ENCODE data around the gene IGFBP5. TPM values are rescaled to one million over a fixed set of nuclear protein-coding genes. Genes with fewer than 3 reads are reported as not detected.

The IGFBP5 gene
- total RNA-seq, 4 donors from 2014 or later, result 313 to 1,402 (median 682) TPM

DNA sequence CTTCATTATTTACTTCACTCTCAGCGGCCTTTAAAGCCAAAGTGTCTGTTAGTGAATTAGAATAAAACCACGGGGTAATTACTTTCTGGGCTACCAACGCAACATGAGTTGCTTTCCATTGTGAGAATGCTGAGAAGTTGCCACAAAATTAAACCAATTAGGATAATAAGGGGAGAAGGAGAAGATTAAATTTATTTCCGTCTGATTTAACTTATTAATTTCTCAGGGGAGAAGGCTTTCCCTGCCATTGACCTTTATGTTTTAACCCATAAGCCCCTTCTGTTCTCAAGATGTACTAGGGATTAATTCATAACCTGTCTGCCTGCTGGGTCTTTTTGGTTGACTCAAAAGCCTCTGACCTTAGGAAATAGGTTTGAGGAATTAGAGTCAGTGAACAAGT, 42.3 kb upstream of the IGFBP5 start:
- H3K27ac ChIP-seq, result peak overlapping the region in 2 of 4 donors; percentile 7 to 82
- no peaks in the 10 kb centered on the region for H3K9me3 ChIP-seq
- H3K36me3 ChIP-seq, result no peaks in the 10 kb centered on the region
- H3K4me3 ChIP-seq, result no peak overlapping the region
- H3K4me1 ChIP-seq, result peaks cover 18 to 77% (median 21%) of the 10 kb centered on the region in 3 donors
- no peak for ATAC-seq
- 79 to 80% methylated on average over 4 of the region's 4 CpGs for WGBS, 2 donors (ENCODE audit: low coverage in 1 of 2)
- TF ChIP-seq EP300 (IDR thresholded peaks at IDR 0.05) (no peak), POLR2A (IDR thresholded peaks at IDR 0.05) (no peak), POLR2AphosphoS5 (IDR thresholded peaks at IDR 0.05) (no peak)
- TF ChIP-seq, protein P1, sequence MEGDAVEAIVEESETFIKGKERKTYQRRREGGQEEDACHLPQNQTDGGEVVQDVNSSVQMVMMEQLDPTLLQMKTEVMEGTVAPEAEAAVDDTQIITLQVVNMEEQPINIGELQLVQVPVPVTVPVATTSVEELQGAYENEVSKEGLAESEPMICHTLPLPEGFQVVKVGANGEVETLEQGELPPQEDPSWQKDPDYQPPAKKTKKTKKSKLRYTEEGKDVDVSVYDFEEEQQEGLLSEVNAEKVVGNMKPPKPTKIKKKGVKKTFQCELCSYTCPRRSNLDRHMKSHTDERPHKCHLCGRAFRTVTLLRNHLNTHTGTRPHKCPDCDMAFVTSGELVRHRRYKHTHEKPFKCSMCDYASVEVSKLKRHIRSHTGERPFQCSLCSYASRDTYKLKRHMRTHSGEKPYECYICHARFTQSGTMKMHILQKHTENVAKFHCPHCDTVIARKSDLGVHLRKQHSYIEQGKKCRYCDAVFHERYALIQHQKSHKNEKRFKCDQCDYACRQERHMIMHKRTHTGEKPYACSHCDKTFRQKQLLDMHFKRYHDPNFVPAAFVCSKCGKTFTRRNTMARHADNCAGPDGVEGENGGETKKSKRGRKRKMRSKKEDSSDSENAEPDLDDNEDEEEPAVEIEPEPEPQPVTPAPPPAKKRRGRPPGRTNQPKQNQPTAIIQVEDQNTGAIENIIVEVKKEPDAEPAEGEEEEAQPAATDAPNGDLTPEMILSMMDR (IDR thresholded peaks at IDR 0.05), result no peak
- no peaks in the 10 kb centered on the region for H3K27me3 ChIP-seq

DNA sequence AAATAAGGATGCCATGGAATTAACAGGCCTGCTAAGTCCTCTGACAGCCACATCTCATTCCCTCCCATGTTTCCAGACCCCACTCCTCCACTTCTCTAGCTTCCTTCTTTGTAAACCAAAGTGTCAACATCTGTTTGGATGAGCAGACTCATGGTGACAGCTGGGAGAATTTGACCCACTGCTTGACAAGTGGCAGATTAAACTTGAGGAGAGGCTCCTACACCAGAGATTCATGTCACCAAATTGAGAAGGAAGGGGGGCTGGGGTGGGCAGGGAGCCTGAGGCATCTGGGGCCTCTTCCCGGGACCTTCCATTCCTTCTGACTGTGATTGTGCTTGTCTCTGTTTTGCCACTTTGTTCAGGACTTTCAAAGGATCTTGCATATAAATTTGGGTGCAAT, 41.0 kb upstream of the IGFBP5 start:
- Histone ChIP-seq H3K4me1 (peaks cover 13 to 68% (median 19%) of the 10 kb centered on the region in 3 donors), H3K36me3 (no peaks in the 10 kb centered on the region), H3K4me3 (no peak overlapping the region), H3K27me3 (no peaks in the 10 kb centered on the region), H3K27ac (peak overlapping the region in 1 of 4 donors; percentile 20), H3K9me3 (no peaks in the 10 kb centered on the region)
- ATAC-seq, result no peak
- 0% methylated on average over 1 of the region's 1 CpG for WGBS, 2 donors (ENCODE audit: low coverage in 1 of 2)
- no peak for TF ChIP-seq POLR2A (IDR thresholded peaks at IDR 0.05)
- no peak for TF ChIP-seq EP300 (IDR thresholded peaks at IDR 0.05)
- TF ChIP-seq, protein P1 (IDR thresholded peaks at IDR 0.05), result no peak
- TF ChIP-seq POLR2AphosphoS5 (IDR thresholded peaks at IDR 0.05), result no peak

DNA sequence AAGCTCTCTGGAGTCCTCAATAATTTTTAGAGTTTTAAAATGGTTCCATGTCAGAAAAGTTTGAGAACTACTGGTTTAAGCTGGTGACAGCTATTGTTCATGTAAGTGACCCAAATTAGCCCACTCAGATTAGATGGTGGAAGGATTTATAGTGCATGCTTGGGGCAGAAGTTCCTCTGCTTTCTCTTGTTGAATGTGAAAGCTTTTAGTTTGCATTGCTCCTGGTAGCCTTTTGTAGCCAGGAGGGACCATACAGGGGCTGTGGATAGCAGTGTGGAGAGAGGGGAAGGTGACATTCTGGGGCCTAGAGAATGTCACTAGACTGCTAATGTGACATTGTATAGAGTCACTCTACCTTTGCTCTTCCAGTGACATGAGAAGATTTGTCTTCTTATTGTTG, 40.3 kb upstream of the IGFBP5 start:
- Histone ChIP-seq H3K4me1 (peaks cover 10 to 61% (median 13%) of the 10 kb centered on the region in 3 donors), H3K36me3 (no peaks in the 10 kb centered on the region), H3K27me3 (no peaks in the 10 kb centered on the region), H3K4me3 (no peak overlapping the region), H3K9me3 (no peaks in the 10 kb centered on the region), H3K27ac (peak overlapping the region in 1 of 4 donors; percentile 20)
- TF ChIP-seq EP300 (IDR thresholded peaks at IDR 0.05), result no peak
- TF ChIP-seq, protein P1 (IDR thresholded peaks at IDR 0.05), result no peak
- TF ChIP-seq POLR2AphosphoS5 (IDR thresholded peaks at IDR 0.05), result no peak
- no peak for TF ChIP-seq POLR2A (IDR thresholded peaks at IDR 0.05)
- ATAC-seq, result no peak

DNA sequence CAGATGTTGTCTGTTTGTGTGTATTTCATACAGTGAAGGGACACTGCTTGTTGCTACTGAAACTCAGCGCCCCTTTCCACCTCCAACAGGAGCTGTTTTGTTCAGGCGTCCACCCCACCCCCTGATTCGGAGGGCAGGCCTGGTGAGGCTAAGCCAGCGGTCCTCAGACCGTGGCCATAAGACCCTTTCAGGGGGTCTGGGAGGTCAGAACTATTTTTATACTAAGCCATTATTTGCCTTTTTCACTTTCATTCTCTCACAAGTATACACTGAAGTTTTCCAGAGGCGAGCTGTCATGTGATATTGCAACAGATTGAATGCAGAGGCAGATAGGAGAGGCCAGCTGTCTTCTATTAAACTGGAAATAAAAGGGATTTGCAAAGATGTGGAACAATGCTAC, 39.7 kb upstream of the IGFBP5 start:
- H3K27ac ChIP-seq, result peak overlapping the region in 3 of 4 donors; percentile 19 to 48 (median 20)
- H3K27me3 ChIP-seq, result no peaks in the 10 kb centered on the region
- peak; percentile 71 for ATAC-seq
- H3K9me3 ChIP-seq, result no peaks in the 10 kb centered on the region
- no peaks in the 10 kb centered on the region for H3K36me3 ChIP-seq
- 43% methylated on average over 6 of the region's 6 CpGs for WGBS, 2 donors (ENCODE audit: low coverage in 1 of 2)
- H3K4me1 ChIP-seq, result peaks cover 8 to 55% (median 8%) of the 10 kb centered on the region in 3 donors
- no peak overlapping the region for H3K4me3 ChIP-seq
- TF ChIP-seq, protein P1 (IDR thresholded peaks at IDR 0.05), result no peak
- TF ChIP-seq POLR2AphosphoS5 (IDR thresholded peaks at IDR 0.05) (peak; percentile 80), EP300 (IDR thresholded peaks at IDR 0.05) (no peak), POLR2A (IDR thresholded peaks at IDR 0.05) (no peak)

DNA sequence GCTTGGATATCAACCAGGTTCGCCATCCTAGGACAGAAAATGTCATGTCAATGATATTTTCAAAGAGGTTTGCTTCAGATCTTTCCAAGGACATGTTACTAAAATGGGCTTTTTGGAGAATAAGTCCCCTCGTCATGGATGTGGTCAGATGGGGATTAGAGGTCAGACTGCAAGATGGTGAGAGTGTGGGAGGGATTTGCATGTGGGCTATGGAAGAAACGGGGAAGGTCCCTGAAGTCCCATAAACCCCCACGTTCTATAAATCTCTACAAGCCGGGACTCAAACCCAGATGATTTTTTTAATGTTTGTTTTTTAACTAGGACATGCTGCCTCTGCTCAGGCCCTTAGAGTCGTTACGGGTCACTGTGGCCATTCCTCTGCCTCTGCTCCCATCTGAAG, 37.7 kb upstream of the IGFBP5 start:
- 82 to 84% methylated on average over 5 to 6 of the region's 7 CpGs for WGBS, 2 donors (ENCODE audit: low coverage in 1 of 2)
- Histone ChIP-seq H3K9me3 (no peaks in the 10 kb centered on the region), H3K4me3 (no peak overlapping the region), H3K27ac (no peak overlapping the region), H3K36me3 (no peaks in the 10 kb centered on the region), H3K27me3 (no peaks in the 10 kb centered on the region), H3K4me1 (peaks cover 5 to 35% (median 5%) of the 10 kb centered on the region in 3 donors)
- TF ChIP-seq EP300 (IDR thresholded peaks at IDR 0.05), result no peak
- TF ChIP-seq POLR2A (IDR thresholded peaks at IDR 0.05), result no peak
- TF ChIP-seq, protein P1 (IDR thresholded peaks at IDR 0.05), result no peak
- no peak for TF ChIP-seq POLR2AphosphoS5 (IDR thresholded peaks at IDR 0.05)
- ATAC-seq, result no peak

All from gastroesophageal sphincter (tissue), 4 donors.